ENCODE data around the gene RNASEL.

The RNASEL gene

GRCh38 chr1:182601913-182602312 is 12.9 kb upstream of the RNASEL start:
- TF ChIP-seq CTCF (IDR thresholded peaks at IDR 0.05), result no peak
- Histone ChIP-seq H3K4me1 (ENCODE audit: control insufficient read depth in 1 of 2, insufficient read depth in 1 of 2, low read depth in 1 of 2, low read length in 1 of 2) (peaks cover 11% of the 10 kb centered on the region in 2 experiments), H3K27ac (no peak overlapping the region), H3K4me3 (ENCODE audit: low read depth in 1 of 2, low read length in 1 of 2) (no peak overlapping the region), H3K36me3 (no peaks in the 10 kb centered on the region), H3K27me3 (peaks cover 56% of the 10 kb centered on the region), H3K9me3 (no peaks in the 10 kb centered on the region)

- Histone ChIP-seq H3K9me3 (no peaks in the 10 kb centered on the region), H3K36me3 (no peaks in the 10 kb centered on the region), H3K4me1 (ENCODE audit: control insufficient read depth in 1 of 2, insufficient read depth in 1 of 2, low read depth in 1 of 2, low read length in 1 of 2) (peaks cover 11% of the 10 kb centered on the region in 2 experiments), H3K27ac (no peak overlapping the region), H3K27me3 (peaks cover 51% of the 10 kb centered on the region), H3K4me3 (ENCODE audit: low read depth in 1 of 2, low read length in 1 of 2) (no peak overlapping the region)
- TF ChIP-seq CTCF (IDR thresholded peaks at IDR 0.05), result peak; percentile 89
These were observed 12.3 kb upstream of the RNASEL start for GRCh38 chr1:182601416-182601786.

- Histone ChIP-seq H3K4me3 (ENCODE audit: low read depth in 1 of 2, low read length in 1 of 2) (no peak overlapping the region), H3K27me3 (peaks cover 45% of the 10 kb centered on the region), H3K27ac (no peak overlapping the region), H3K36me3 (no peaks in the 10 kb centered on the region), H3K9me3 (no peaks in the 10 kb centered on the region), H3K4me1 (ENCODE audit: control insufficient read depth in 1 of 2, insufficient read depth in 1 of 2, low read depth in 1 of 2, low read length in 1 of 2) (peaks cover 11% of the 10 kb centered on the region in 2 experiments)
- no peak for TF ChIP-seq CTCF (IDR thresholded peaks at IDR 0.05)
These were observed 11.8 kb upstream of the RNASEL start for GRCh38 chr1:182600745-182601415.

- peaks cover 11 to 18% of the 10 kb centered on the region in 2 experiments for H3K4me1 ChIP-seq (ENCODE audit: control insufficient read depth in 1 of 2, insufficient read depth in 1 of 2, low read depth in 1 of 2, low read length in 1 of 2)
- H3K4me3 ChIP-seq (ENCODE audit: low read depth in 1 of 2, low read length in 1 of 2), result no peak overlapping the region
- no peak for TF ChIP-seq CTCF (IDR thresholded peaks at IDR 0.05)
- peaks cover 38% of the 10 kb centered on the region for H3K27me3 ChIP-seq
- H3K9me3 ChIP-seq, result no peaks in the 10 kb centered on the region
- H3K36me3 ChIP-seq, result no peaks in the 10 kb centered on the region
- H3K27ac ChIP-seq, result no peak overlapping the region
These were observed 11.1 kb upstream of the RNASEL start for GRCh38 chr1:182600036-182600713.

GRCh38 chr1:182599339-182599738 is 10.3 kb upstream of the RNASEL start:
- Histone ChIP-seq H3K27ac (no peak overlapping the region), H3K4me1 (ENCODE audit: control insufficient read depth in 1 of 2, insufficient read depth in 1 of 2, low read depth in 1 of 2, low read length in 1 of 2) (peaks cover 14 to 22% of the 10 kb centered on the region in 2 experiments), H3K36me3 (no peaks in the 10 kb centered on the region), H3K27me3 (peaks cover 30% of the 10 kb centered on the region), H3K9me3 (no peaks in the 10 kb centered on the region), H3K4me3 (ENCODE audit: low read depth in 1 of 2, low read length in 1 of 2) (no peak overlapping the region)
- no peak for TF ChIP-seq CTCF (IDR thresholded peaks at IDR 0.05)

All from neutrophil (primary cell).